GM21529 (cell line): ENCODE data around the gene NLGN4X.

Experiments used
- ATAC-seq: cut with Tn5 transposase; IDR thresholded peaks from one replicate; pipeline ENCODE4 v1.9.1; 2021; ENCODE audit not compliant: unreplicated experiment

NLGN4X gene

GRCh38 chrX:6159468-6159867 is 69.2 kb downstream of the NLGN4X start:
- no peak for ATAC-seq

- ATAC-seq: no peak
Observed at GRCh38 chrX:6151971-6152370, 76.7 kb downstream of the NLGN4X start.

- ATAC-seq: no peak
Observed at GRCh38 chrX:6149060-6149872, 79.4 kb downstream of the NLGN4X start.

GRCh38 chrX:6134255-6134654 is 94.4 kb downstream of the NLGN4X start:
- no peak for ATAC-seq

GRCh38 chrX:6132970-6133369 is 95.7 kb downstream of the NLGN4X start:
- no peak for ATAC-seq

- ATAC-seq: no peak
Observed at GRCh38 chrX:6131287-6131686, 97.4 kb downstream of the NLGN4X start.

- ATAC-seq: no peak
Observed at GRCh38 chrX:6129195-6129594, 99.5 kb downstream of the NLGN4X start.

GRCh38 chrX:6120329-6120728 is 108.3 kb downstream of the NLGN4X start:
- ATAC-seq: no peak

GRCh38 chrX:6095469-6095868 is 133.2 kb downstream of the NLGN4X start:
- peak; percentile 48 for ATAC-seq

GRCh38 chrX:6074532-6074931 is 154.1 kb downstream of the NLGN4X start:
- ATAC-seq: no peak

- no peak for ATAC-seq
Observed at GRCh38 chrX:6071731-6072130, 156.9 kb downstream of the NLGN4X start.

GRCh38 chrX:6067600-6067999 is 161.1 kb downstream of the NLGN4X start:
- no peak for ATAC-seq

GRCh38 chrX:6053141-6053540 is 175.5 kb downstream of the NLGN4X start:
- no peak for ATAC-seq

GRCh38 chrX:6052111-6052745 is 176.4 kb downstream of the NLGN4X start:
- ATAC-seq: no peak

GRCh38 chrX:6049132-6049531 is 179.5 kb downstream of the NLGN4X start:
- ATAC-seq: no peak

- ATAC-seq: no peak
Observed at GRCh38 chrX:6041630-6042029, 187.0 kb downstream of the NLGN4X start.

- no peak for ATAC-seq
Observed at GRCh38 chrX:6029014-6029413, 199.7 kb downstream of the NLGN4X start.

GRCh38 chrX:6026980-6027379 is 201.7 kb downstream of the NLGN4X start:
- no peak for ATAC-seq

GRCh38 chrX:6026429-6026828 is 202.2 kb downstream of the NLGN4X start:
- no peak for ATAC-seq

- ATAC-seq: no peak
Observed at GRCh38 chrX:6024204-6024603, 204.5 kb downstream of the NLGN4X start.

GRCh38 chrX:6021316-6022091 is 207.2 kb downstream of the NLGN4X start:
- peak; percentile 87 for ATAC-seq

- ATAC-seq: no peak
Observed at GRCh38 chrX:6019076-6019475, 209.6 kb downstream of the NLGN4X start.
